Gastroesophageal sphincter (tissue), 3 donors: Measurements from ENCODE around the gene ARHGEF33.

ENCODE experiments used
- EP300 ChIP-seq: sonication (generic); formaldehyde crosslinking; IDR thresholded peaks from one replicate; pipeline ENCODE4 v1.6.1; 2017; ENCODE audit warnings: antibody characterized with exemption, mild to moderate bottlenecking
- POLR2A ChIP-seq, 2 donors: fragments of 450-650 bp; IDR thresholded peaks; one replicate each; pipeline ENCODE4 v1.6.1; 2017; ENCODE audit warnings: antibody characterized with exemption in 2 of 2, mild to moderate bottlenecking in 2 of 2, moderate library complexity in 1 of 2
- POLR2AphosphoS5 ChIP-seq: sonication (generic); formaldehyde crosslinking; IDR thresholded peaks from one replicate; pipeline ENCODE4 v1.6.1; 2017; ENCODE audit warnings: antibody characterized with exemption
- TF ChIP-seq, protein P1 (sequence below), 4 experiments: fragments of 200-600 bp in 2 of 4; fragments of 450-650 bp in 2 of 4; sonication (generic) in 1 of 4; IDR thresholded peaks; one replicate each; pipeline ENCODE4 v1.5.1; 2017 to 2019; ENCODE audit warnings: antibody characterized with exemption in 4 of 4, mild to moderate bottlenecking in 2 of 4, moderate library complexity in 2 of 4

DNA sequence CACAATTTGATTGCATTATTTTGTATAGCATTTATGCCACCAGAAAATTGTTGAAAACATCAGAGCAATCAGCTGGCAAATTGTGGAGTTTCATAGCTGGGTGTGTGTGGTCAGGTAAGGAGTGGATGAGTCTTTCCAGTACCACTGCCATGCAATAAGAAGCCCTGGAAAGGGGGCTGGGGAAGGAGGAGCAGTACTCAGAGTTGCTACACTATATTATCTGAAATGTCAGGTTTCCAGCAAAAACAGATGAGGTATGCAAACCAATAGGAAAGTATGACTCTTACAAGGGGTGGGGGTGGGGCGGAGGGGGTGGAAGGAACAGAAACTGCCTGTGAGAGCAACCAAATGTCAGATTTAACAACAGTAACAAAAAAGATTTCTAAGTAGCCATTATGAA lies 119.0 kb downstream of the ARHGEF33 start:
- TF ChIP-seq POLR2AphosphoS5 (no peak), POLR2A (IDR thresholded peaks at IDR 0.05) (no peak), EP300 (no peak)
- TF ChIP-seq, protein P1, sequence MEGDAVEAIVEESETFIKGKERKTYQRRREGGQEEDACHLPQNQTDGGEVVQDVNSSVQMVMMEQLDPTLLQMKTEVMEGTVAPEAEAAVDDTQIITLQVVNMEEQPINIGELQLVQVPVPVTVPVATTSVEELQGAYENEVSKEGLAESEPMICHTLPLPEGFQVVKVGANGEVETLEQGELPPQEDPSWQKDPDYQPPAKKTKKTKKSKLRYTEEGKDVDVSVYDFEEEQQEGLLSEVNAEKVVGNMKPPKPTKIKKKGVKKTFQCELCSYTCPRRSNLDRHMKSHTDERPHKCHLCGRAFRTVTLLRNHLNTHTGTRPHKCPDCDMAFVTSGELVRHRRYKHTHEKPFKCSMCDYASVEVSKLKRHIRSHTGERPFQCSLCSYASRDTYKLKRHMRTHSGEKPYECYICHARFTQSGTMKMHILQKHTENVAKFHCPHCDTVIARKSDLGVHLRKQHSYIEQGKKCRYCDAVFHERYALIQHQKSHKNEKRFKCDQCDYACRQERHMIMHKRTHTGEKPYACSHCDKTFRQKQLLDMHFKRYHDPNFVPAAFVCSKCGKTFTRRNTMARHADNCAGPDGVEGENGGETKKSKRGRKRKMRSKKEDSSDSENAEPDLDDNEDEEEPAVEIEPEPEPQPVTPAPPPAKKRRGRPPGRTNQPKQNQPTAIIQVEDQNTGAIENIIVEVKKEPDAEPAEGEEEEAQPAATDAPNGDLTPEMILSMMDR (IDR thresholded peaks at IDR 0.05) = no peak
